NCI-H146 treated with DMSO at 0.1 percent for 48 hours (cell line): Measurements from ENCODE around the gene PLCG1.

ENCODE experiments used
- DNase-seq: peaks from one replicate; lab custom pipeline; 2025; ENCODE audit not compliant: unreplicated experiment; lab: John Stamatoyannopoulos, UW

Gene PLCG1

DNA sequence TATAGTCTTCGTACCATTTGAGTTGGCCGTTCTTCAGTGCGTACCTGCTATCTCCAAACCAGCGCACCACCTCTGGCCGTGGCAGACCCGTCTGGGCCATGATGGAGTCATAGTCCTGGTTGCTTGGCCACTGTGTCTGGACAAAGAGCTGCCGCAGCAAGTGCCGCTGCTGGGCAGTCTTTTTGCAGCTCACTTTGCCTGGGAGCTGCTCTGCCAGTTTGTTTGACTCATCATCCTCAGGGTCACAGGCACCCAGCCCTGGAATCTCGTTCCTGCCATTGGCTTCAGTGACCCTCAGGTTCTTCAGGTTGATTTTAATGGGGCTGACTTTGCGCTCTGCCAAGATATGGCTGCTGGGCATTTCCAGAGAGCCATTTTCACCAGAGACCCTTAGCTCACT is 65.1 kb downstream of the PLCG1 start:
- no peak for DNase-seq

- DNase-seq, result no peak
Measured at GRCh38 chr20:41203660-41204059, 66.3 kb downstream of the PLCG1 start.

DNA sequence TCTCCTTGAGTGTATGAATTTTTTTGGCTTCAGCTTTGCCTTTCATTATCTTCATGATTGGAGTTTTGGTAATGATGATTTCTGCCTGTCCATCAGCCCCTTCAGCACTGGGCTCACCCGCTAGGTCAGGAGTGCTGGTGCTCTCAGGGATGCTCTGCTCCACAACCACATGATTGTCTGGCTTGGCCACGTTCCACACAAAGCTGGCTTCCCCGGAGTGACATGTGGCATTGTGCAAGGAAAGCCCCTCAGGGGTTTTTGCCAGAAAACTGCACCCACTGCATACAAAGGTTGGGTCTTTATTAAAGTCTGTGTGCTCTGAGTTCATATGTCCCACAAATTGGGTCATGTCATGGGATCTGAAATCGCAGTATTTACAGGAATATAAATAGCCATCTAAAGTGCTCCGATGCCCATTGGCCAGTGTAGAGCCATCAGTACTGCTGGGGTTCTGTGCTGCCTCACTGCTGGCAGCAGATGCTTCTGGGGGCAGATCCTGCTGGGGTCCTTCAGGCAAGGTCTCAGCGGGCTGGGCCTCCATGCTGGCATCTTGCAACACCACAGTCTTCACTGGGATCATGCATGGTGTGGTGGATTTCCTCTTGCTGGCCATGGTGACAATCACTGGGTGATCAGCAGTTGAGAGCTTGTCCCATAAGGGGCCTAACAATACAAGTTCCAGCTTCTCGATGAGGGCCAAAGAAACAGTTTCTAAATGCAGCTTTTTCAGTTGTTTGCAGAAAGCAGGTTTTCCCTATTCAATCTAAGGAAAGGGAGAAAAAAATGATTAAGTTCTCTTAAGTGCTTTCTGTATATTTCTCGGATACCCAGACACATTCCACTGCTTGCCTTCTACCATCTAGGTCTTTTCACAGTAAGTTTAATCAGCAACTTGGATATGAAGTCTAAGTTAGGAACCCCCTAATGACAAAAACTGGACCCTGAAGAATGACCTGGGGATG is 67.2 kb downstream of the PLCG1 start:
- DNase-seq, result no peak

DNA sequence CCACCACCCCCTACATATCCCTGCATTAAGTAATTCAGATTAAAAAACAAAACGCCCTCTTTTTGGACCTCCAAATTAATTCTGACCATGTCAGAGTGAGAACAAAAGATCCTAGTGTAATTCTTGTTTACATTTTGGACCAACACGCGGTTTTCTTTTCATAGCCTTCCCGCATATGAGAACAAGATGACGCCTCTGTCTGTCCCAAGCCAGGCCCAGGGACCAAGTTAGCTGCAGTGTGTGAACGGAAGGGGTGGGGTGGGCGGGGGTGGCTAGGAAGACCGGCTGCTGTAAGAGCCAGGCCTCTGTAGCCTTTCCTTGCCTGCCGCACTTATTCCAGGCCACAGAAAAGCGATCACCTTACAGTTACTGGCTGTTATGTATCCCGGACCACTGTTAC is 68.0 kb downstream of the PLCG1 start:
- DNase-seq, result no peak

DNA sequence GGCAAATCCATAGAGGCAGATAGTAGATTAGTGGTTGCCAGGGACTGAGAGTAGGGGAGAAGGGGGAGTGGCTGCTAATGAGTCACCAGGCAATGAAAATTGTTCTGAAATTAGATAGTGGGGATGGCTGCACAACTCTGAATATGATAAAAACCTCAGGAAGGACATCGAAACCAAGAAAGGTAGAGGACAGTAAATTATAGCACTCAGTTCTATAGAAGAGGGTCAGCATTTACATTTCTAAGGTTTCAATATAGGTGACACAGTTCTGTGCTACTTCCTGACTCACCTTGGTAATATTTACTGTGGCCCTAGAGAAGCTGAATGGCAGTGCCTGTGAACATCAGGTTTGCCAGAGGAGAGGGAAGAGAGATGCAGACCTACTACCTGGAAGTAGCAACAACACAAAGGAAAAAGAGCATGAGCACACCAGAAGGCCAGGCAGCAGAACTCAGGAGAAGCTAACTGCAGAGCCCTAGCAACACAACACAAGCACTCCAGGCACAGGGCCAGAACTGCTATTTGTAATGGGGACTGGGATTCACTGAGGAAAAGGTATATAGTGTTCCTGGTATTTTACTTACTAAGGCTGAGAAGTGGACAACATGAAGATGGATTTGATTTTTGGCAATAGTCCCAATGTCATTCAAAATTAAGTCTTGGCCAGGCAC is 75.9 kb downstream of the PLCG1 start:
- DNase-seq, result no peak

- no peak for DNase-seq
Measured at GRCh38 chr20:41214202-41214601, 76.9 kb downstream of the PLCG1 start.

DNA sequence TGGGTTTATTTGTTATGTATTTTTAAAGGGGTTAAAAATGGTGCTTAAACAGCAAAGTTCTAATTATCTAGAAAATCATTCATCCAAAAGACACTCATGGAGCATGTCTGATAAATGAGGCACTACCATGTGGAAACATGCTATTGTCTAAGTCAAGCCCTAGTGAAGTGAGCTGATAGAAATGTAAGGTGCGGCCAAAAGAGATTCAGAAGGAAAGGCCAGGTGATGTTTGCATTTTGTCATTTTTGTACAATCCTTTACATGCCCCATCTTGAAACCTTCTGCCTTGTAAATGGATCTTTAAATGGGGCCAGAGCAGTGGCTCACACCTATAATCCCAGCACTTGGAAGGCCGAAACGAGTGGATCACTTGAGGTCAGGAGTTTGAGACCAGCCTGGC is 77.3 kb downstream of the PLCG1 start:
- no peak for DNase-seq

- DNase-seq, result no peak
Measured at GRCh38 chr20:41217422-41217821, 80.1 kb downstream of the PLCG1 start.

DNA sequence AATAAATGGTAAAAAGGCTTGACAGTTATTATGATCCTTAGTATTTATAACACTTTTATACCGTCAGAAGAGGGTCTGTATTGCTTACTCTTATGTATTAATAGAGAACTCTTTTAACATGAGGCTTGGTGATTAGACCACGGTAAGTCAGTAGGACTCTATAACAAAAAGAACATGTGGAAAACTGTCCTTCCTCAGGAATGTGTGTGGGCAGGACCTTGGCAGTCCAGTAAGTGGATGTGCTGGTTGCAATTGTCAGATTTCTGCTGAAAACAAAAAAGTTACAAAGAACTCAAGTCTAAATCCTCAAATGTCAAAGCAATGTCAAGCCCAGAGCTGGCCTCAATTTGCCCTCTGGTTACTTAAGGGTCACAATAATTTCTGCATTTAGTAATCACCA is 81.1 kb downstream of the PLCG1 start:
- DNase-seq, result no peak

- no peak for DNase-seq
Measured at GRCh38 chr20:41219824-41220223, 82.5 kb downstream of the PLCG1 start.

GRCh38 chr20:41221614-41222218 is 84.4 kb downstream of the PLCG1 start:
- DNase-seq, result no peak

GRCh38 chr20:41222296-41222695 is 85.0 kb downstream of the PLCG1 start:
- DNase-seq, result no peak

DNA sequence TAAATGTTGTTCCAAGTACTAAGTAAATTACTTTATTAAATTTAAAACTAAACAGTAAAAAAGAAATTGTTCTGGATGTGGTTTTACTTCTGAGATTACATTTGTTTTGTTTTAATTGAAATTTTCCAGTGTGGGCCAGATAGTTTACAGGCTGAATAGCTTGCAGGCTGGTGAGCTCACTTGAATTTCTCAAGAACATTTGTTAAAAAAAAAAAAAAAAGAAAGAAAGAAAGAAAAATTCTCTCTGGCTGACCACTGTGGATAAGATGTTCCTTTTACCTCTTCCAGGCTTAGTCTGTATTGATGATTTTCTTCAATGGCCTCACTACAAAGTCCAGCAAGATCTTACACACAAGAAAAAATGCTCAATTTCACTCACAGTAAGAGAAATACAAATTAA is 85.4 kb downstream of the PLCG1 start:
- no peak for DNase-seq

- no peak for DNase-seq
Measured at GRCh38 chr20:41223112-41223511, 85.8 kb downstream of the PLCG1 start.

- DNase-seq, result no peak
Measured at GRCh38 chr20:41224281-41224680, 86.9 kb downstream of the PLCG1 start.

- no peak for DNase-seq
Measured at GRCh38 chr20:41225091-41225490, 87.7 kb downstream of the PLCG1 start.

DNA sequence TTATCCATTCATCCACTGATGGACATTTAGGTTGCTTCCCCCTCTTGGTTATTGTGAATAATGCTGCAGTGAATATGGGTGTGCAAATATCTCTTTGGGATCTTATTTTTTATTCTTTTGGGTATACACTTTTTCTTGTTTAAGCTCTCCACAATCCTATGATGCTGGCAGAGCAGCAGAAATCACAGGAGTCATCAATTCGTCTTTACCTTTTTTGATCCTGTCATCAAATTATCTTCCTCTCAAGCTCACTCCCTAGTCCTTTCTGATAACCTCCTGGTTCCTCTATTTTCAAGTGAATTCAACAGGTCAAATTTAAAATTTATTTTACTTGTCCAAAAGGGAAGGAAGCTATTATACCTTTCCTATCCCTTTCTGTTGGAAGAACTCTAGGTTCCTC is 89.1 kb downstream of the PLCG1 start:
- no peak for DNase-seq
